Osteocyte (in vitro differentiated cells): Measurements from ENCODE around the gene TXNDC2. TPM values are rescaled to one million over a fixed set of nuclear protein-coding genes. Genes with fewer than 3 reads are reported as not detected.
"Not testable (repeated sequence)": the region's sequence is repeated elsewhere in the genome, so short reads cannot be mapped to it uniquely, and the experiment has no call there.

Experiments used
- DNase-seq: peaks from one replicate; pipeline ENCODE4 v3.0.0; 2021; ENCODE audit warnings: mixed read lengths; ENCODE audit not compliant: unreplicated experiment; ENCODE audit errors: extremely low spot score
- H3K27ac Mint-ChIP-seq: one replicate; pipeline ENCODE4 v1.8.0; 2021; ENCODE audit warnings: mild to moderate bottlenecking, mixed read lengths; ENCODE audit not compliant: unreplicated experiment
- H3K27me3 Mint-ChIP-seq: one replicate; pipeline ENCODE4 v1.8.0; 2021; ENCODE audit warnings: mixed read lengths; ENCODE audit not compliant: unreplicated experiment
- H3K36me3 Mint-ChIP-seq: one replicate; pipeline ENCODE4 v1.8.0; 2021; ENCODE audit warnings: mixed read lengths; ENCODE audit not compliant: unreplicated experiment
- H3K4me1 Mint-ChIP-seq: one replicate; pipeline ENCODE4 v1.8.0; 2021; ENCODE audit warnings: mixed read lengths; ENCODE audit not compliant: unreplicated experiment
- H3K4me3 Mint-ChIP-seq: one replicate; pipeline ENCODE4 v1.8.0; 2021; ENCODE audit warnings: mild to moderate bottlenecking, moderate library complexity, mixed read lengths; ENCODE audit not compliant: unreplicated experiment
- H3K9me3 Mint-ChIP-seq: one replicate; pipeline ENCODE4 v1.8.0; 2021; ENCODE audit warnings: mixed read lengths; ENCODE audit not compliant: unreplicated experiment
- CTCF ChIP-seq: fragments of 200-600 bp; sonication (generic); IDR thresholded peaks from 2 replicates; pipeline ENCODE4 v1.5.0; 2021; ENCODE audit warnings: antibody characterized with exemption, mild to moderate bottlenecking, moderate library complexity
- total RNA-seq: library from RNA; stranded (reverse); gene quantifications from 2 replicates; pipeline ENCODE4 v1.2.1, GENCODE V29; 2021

The TXNDC2 gene
- total RNA-seq, 1 donor from 2014 or later = 0.11 TPM

DNA sequence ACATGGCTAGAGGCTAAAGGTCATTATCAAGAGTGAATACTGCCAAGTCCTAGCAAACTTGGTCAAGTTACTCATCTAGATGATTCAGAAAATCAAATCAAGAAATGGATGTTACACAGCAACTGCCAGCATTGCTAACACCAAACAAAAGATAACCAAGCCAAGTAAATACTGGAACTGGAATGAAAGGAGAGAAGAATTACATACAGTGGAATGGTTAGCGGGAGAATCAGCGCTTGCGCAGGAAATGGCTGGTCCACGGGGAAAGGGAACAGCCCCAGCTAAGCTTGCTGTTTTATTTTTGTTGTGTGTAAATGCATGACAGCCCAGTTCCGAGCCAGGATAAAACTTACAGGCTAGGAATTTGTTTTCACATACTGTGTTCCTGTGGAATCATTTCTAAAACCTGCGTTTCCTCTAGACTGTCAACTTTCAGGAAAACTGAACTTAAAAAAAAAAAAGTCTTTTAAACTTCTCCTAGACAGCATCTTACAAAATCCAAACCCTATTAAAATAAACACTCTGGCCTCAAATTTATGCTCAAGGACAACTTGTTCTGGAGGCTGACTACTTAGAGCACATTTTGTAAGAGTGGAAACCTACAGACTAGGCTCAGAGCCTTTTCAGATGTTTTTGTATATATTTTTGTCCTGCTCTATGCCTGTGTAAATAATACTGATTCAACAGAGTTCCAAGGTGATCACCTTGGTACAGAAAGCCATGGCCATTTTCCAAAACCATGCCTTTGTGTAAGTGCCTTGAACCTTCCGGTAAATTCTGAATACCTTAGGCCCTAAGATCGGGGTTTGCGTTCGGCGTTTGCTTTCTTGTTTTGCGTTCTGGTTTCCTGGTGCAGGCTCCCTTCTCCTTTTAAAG is 30.7 kb upstream of the TXNDC2 start:
- Mint-ChIP-seq H3K4me1 (peaks cover 26% of the 10 kb centered on the region), H3K4me3 (no peak overlapping the region), H3K27ac (no peak overlapping the region), H3K36me3 (peaks cover 16% of the 10 kb centered on the region), H3K27me3 (no peaks in the 10 kb centered on the region), H3K9me3 (no peaks in the 10 kb centered on the region)
- DNase-seq = no peak
- TF ChIP-seq CTCF = no peak

- Mint-ChIP-seq H3K9me3 (no peaks in the 10 kb centered on the region), H3K4me1 (peaks cover 20% of the 10 kb centered on the region), H3K36me3 (peaks cover 22% of the 10 kb centered on the region), H3K4me3 (no peak overlapping the region), H3K27ac (no peak overlapping the region), H3K27me3 (no peaks in the 10 kb centered on the region)
- no peak for DNase-seq
- no peak for TF ChIP-seq CTCF
Measured at GRCh38 chr18:9855681-9856080, 30.1 kb upstream of the TXNDC2 start.

- Mint-ChIP-seq H3K4me3 (no peak overlapping the region), H3K36me3 (peaks cover 24% of the 10 kb centered on the region), H3K27me3 (no peaks in the 10 kb centered on the region), H3K9me3 (no peaks in the 10 kb centered on the region), H3K27ac (no peak overlapping the region), H3K4me1 (peaks cover 20% of the 10 kb centered on the region)
- DNase-seq = no peak
- no peak for TF ChIP-seq CTCF
Measured at GRCh38 chr18:9856092-9856491, 29.7 kb upstream of the TXNDC2 start.

DNA sequence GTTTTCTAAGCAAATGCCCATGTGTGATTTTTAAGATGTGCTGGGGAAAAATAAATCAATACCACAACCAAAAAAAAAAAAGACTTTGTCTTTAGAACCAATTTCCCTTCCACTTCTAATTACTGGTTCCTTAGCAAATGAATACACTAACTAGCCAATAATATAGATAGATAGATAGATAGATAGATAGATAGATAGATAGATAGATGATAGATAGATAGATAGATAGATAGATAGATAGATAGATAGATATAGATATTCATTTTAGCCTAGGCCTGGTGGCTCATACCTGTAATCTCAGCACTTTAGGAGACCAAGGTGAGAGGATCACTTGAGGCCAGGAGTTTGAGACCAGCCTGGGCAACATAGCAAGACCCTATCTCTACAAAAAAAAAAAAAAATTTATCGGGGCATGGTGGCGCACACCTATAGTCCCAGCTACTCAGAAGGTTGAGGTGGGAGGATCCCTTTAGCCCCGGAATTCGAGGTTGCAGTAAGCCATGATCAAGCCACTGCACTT is 28.2 kb upstream of the TXNDC2 start:
- peaks cover 28% of the 10 kb centered on the region for H3K36me3 Mint-ChIP-seq
- H3K27me3 Mint-ChIP-seq, H3K4me3 Mint-ChIP-seq, DNase-seq, H3K9me3 Mint-ChIP-seq, H3K27ac Mint-ChIP-seq: not testable (repeated sequence)
- H3K4me1 Mint-ChIP-seq = peaks cover 12% of the 10 kb centered on the region

DNA sequence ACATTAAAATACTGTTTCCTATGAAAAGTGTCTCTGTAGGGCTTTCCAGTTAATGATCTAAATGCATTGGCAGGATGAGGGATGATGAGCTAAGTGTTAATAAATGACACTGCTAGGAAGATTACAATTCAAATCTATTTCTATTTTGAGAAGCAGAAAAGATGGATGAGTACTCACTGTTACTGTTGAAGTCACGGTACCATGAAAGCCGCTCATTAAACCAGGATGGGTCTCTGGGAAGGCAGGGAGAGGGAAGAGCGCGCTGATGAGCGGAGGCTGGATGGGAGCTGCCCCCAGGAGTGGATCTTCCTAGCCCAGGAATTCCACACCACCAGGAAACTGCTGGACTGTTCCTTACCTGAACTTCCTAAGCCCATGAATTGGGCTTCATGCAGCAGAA is 27.1 kb upstream of the TXNDC2 start:
- no peak for TF ChIP-seq CTCF
- no peaks in the 10 kb centered on the region for H3K9me3 Mint-ChIP-seq
- no peak overlapping the region for H3K27ac Mint-ChIP-seq
- H3K27me3 Mint-ChIP-seq = no peaks in the 10 kb centered on the region
- peaks cover 33% of the 10 kb centered on the region for H3K36me3 Mint-ChIP-seq
- no peak overlapping the region for H3K4me3 Mint-ChIP-seq
- no peak for DNase-seq
- peaks cover 12% of the 10 kb centered on the region for H3K4me1 Mint-ChIP-seq
